Measurements from ENCODE around the gene ATP6V1B1. TPM values are rescaled to one million over a fixed set of nuclear protein-coding genes. Genes with fewer than 3 reads are reported as not detected.
"Not testable (repeated sequence)": the region's sequence is repeated elsewhere in the genome, so short reads cannot be mapped to it uniquely, and the experiment has no call there.

ATP6V1B1 gene
- total RNA-seq, 4 donors from 2014 or later, result 3.6 to 7.1 TPM; not detected in 2

- TF ChIP-seq CTCF (IDR thresholded peaks at IDR 0.05), result no peak
- ATAC-seq (ENCODE audit: low FRiP score), result no peak
- DNase-seq (ENCODE audit: low spot score), result no peak
Observed at GRCh38 chr2:70991142-70991541, 55.4 kb downstream of the ATP6V1B1 start.

GRCh38 chr2:70991742-70992141 lies 56.0 kb downstream of the ATP6V1B1 start:
- no peak for DNase-seq (ENCODE audit: low spot score)
- no peak for ATAC-seq (ENCODE audit: low FRiP score)

GRCh38 chr2:70992945-70993853 lies 57.5 kb downstream of the ATP6V1B1 start:
- ATAC-seq (ENCODE audit: low FRiP score) (no peak), DNase-seq (ENCODE audit: low spot score) (no peak)
- no peak for TF ChIP-seq CTCF (IDR thresholded peaks at IDR 0.05)

More at GRCh38 chr2:70991742-70992141, 56.0 kb downstream of the ATP6V1B1 start:
- no peak for TF ChIP-seq CTCF (IDR thresholded peaks at IDR 0.05)

- ATAC-seq (ENCODE audit: low FRiP score), result peak; percentile 39
- TF ChIP-seq CTCF (IDR thresholded peaks at IDR 0.05), result no peak
- no peak for DNase-seq (ENCODE audit: low spot score)
Observed at GRCh38 chr2:70994009-70994698, 58.5 kb downstream of the ATP6V1B1 start.

GRCh38 chr2:70994699-70995425 lies 59.2 kb downstream of the ATP6V1B1 start, which contains the start of gene TEX261:
Gene TEX261 (minus strand): TSS chr2:70994873. CDS start chr2:70994757, 116 bp downstream.
- ATAC-seq (ENCODE audit: low FRiP score) (peak; percentile 99), DNase-seq (ENCODE audit: low spot score) (peak; percentile 55)
- TF ChIP-seq CTCF (IDR thresholded peaks at IDR 0.05), result no peak

GRCh38 chr2:70995426-70995729 lies 59.7 kb downstream of the ATP6V1B1 start:
- ATAC-seq (ENCODE audit: low FRiP score), result peak; percentile 17
- TF ChIP-seq CTCF (IDR thresholded peaks at IDR 0.05), result no peak
- DNase-seq (ENCODE audit: low spot score), result no peak

GRCh38 chr2:70998885-70999284 lies 63.2 kb downstream of the ATP6V1B1 start:
- DNase-seq (ENCODE audit: low spot score); ATAC-seq (ENCODE audit: low FRiP score): not testable (repeated sequence)
